IMR-90 (cell line): ENCODE data around the gene MTCL3.

Experiments
- ATAC-seq: fragments of 200-7000 bp; cut with Tn5 transposase; 2 replicates; pipeline ENCODE4 v1.9.1; 2020; ENCODE audit warnings: low read depth, mild to moderate bottlenecking, moderate library complexity
- BruUV-seq: library from RNA; stranded (reverse); fragments of 400-500 nt; replicated peaks from 2 replicates; lab custom pipeline; 2021; lab: Mats Ljungman, UMichigan
- CTCF ChIA-PET: fragments of 300-600 bp; formaldehyde crosslinking; extraction: SDS; loops from one replicate; lab custom pipeline; 2021; ENCODE audit warnings: antibody characterized with exemption; lab: Yijun Ruan, JAX
- POLR2A ChIA-PET: fragments of 300-600 bp; sonication (Branson Sonifier 250); formaldehyde crosslinking; loops from one replicate; lab custom pipeline; 2022; ENCODE audit warnings: antibody characterized with exemption; ENCODE audit not compliant: unreplicated experiment; lab: Charles Lee
- DNase-seq: peaks from one replicate; pipeline ENCODE4 v3.0.0; 2013
- H2AFZ ChIP-seq: replicated peaks from 2 replicates; pipeline ENCODE3; 2013; ENCODE audit warnings: low read length, mild to moderate bottlenecking; ENCODE audit not compliant: poor library complexity
- H2AK5ac ChIP-seq: 2 replicates; pipeline ENCODE4 v1.6.1; 2013; ENCODE audit warnings: low read depth, low read length, inconsistent platforms
- H2AK9ac ChIP-seq: replicated peaks from 2 replicates; pipeline ENCODE3; 2013; ENCODE audit warnings: mild to moderate bottlenecking, low read depth, low read length, moderate library complexity; ENCODE audit not compliant: poor library complexity
- H2BK120ac ChIP-seq: 2 replicates; pipeline ENCODE4 v1.6.1; 2013; ENCODE audit warnings: low read depth, low read length, inconsistent platforms
- H2BK15ac ChIP-seq: 3 replicates; pipeline ENCODE4 v1.6.1; 2013; ENCODE audit warnings: low read depth, low read length, inconsistent platforms
- H2BK20ac ChIP-seq: 2 replicates; pipeline ENCODE4 v1.6.1; 2013; ENCODE audit warnings: low read depth, mild to moderate bottlenecking, inconsistent platforms, low read length, moderate library complexity
- H2BK5ac ChIP-seq: 2 replicates; pipeline ENCODE4 v1.6.1; 2013; ENCODE audit warnings: mild to moderate bottlenecking, low read depth, low read length, inconsistent platforms; ENCODE audit not compliant: poor library complexity, severe bottlenecking
- H3K14ac ChIP-seq: replicated peaks from 2 replicates; pipeline ENCODE4 v1.6.1; 2013; ENCODE audit warnings: low read depth, low read length, inconsistent platforms
- H3K18ac ChIP-seq: 2 replicates; pipeline ENCODE4 v1.6.1; 2013; ENCODE audit warnings: low read depth, low read length, control low read depth
- H3K23ac ChIP-seq: 2 replicates; pipeline ENCODE4 v1.6.1; 2013; ENCODE audit warnings: low read depth, low read length, inconsistent platforms
- H3K27ac ChIP-seq: 2 replicates; pipeline ENCODE4 v1.5.1; 2013; ENCODE audit warnings: mild to moderate bottlenecking, control low read depth, low read length; ENCODE audit not compliant: insufficient read depth
- H3K27me3 ChIP-seq: 2 replicates; pipeline ENCODE4 v1.6.1; 2013; ENCODE audit warnings: low read length; ENCODE audit not compliant: control insufficient read depth, insufficient read depth
- H3K36me3 ChIP-seq: 2 replicates; pipeline ENCODE4 v1.6.1; 2013; ENCODE audit warnings: low read length, mixed read lengths; ENCODE audit not compliant: control insufficient read depth, insufficient read depth
- H3K4ac ChIP-seq: 2 replicates; pipeline ENCODE4 v1.6.1; 2013; ENCODE audit warnings: low read depth, low read length, inconsistent platforms
- H3K4me1 ChIP-seq: 2 replicates; pipeline ENCODE4 v1.6.1; 2013; ENCODE audit warnings: low read length, mixed read lengths; ENCODE audit not compliant: control insufficient read depth, insufficient read depth
- H3K4me2 ChIP-seq: 2 replicates; pipeline ENCODE4 v1.6.1; 2013; ENCODE audit warnings: low read depth, mild to moderate bottlenecking, control low read depth, low read length, moderate library complexity
- H3K4me3 ChIP-seq: 2 replicates; pipeline ENCODE4 v1.5.1; 2013; ENCODE audit warnings: low read depth, mild to moderate bottlenecking, control low read depth, low read length, moderate library complexity; ENCODE audit not compliant: insufficient read depth
- H3K56ac ChIP-seq: 2 replicates; pipeline ENCODE4 v1.6.1; 2013; ENCODE audit warnings: low read length, inconsistent platforms; ENCODE audit not compliant: insufficient read depth; ENCODE audit errors: extremely low read depth
- H3K79me1 ChIP-seq, 2 experiments: 2 replicates each; pipeline ENCODE4 v1.6.1; 2013; ENCODE audit warnings: low read length in 2 of 2, inconsistent platforms in 1 of 2, low read depth in 1 of 2
- H3K9ac ChIP-seq: 2 replicates; pipeline ENCODE4 v1.6.1; 2013; ENCODE audit warnings: low read depth, low read length, control low read depth
- H3K9me1 ChIP-seq: 2 replicates; pipeline ENCODE4 v1.6.1; 2013; ENCODE audit warnings: low read length, inconsistent platforms; ENCODE audit not compliant: insufficient read depth
- H3K9me3 ChIP-seq: 2 replicates; pipeline ENCODE4 v1.6.1; 2013; ENCODE audit warnings: low read length; ENCODE audit not compliant: control insufficient read depth, insufficient read depth
- H4K20me1 ChIP-seq: 2 replicates; pipeline ENCODE4 v1.6.1; 2013; ENCODE audit warnings: low read length, inconsistent platforms; ENCODE audit not compliant: insufficient read depth
- H4K5ac ChIP-seq: 2 replicates; pipeline ENCODE4 v1.6.1; 2013; ENCODE audit warnings: mild to moderate bottlenecking, low read depth, low read length, control low read depth
- H4K8ac ChIP-seq, 2 experiments: 2 replicates each; pipeline ENCODE4 v1.6.1; 2013; ENCODE audit warnings: low read depth in 2 of 2, low read length in 2 of 2, control low read depth in 1 of 2, inconsistent platforms in 1 of 2
- H4K91ac ChIP-seq: 2 replicates; pipeline ENCODE4 v1.6.1; 2013; ENCODE audit warnings: low read depth, low read length, inconsistent platforms; ENCODE audit not compliant: insufficient read depth
- MAZ ChIP-seq: IDR thresholded peaks from 2 replicates; pipeline ENCODE4 v1.6.1; 2012; ENCODE audit warnings: low read depth, mild to moderate bottlenecking, low read length, improper control_type of control experiment, moderate library complexity, borderline replicate concordance
- MXI1 ChIP-seq: IDR thresholded peaks from 2 replicates; pipeline ENCODE4 v1.6.1; 2012; ENCODE audit warnings: low read depth, mild to moderate bottlenecking, low read length, moderate library complexity, borderline replicate concordance
- NFE2L2 ChIP-seq: fragments of 150-350 bp; IDR thresholded peaks from 2 replicates; pipeline ENCODE4 v1.6.1; 2016; ENCODE audit warnings: low read depth, mild to moderate bottlenecking, low read length
- WGBS, 2 experiments: methylation state at CpG; one replicate each; pipeline versions ENCODE4 v1.1.5 to v1.1.7; 2013; ENCODE audit warnings: missing lambda C conversion rate in 2 of 2; ENCODE audit not compliant: insufficient read length in 1 of 2; ENCODE audit errors: extremely low coverage in 2 of 2; 5-methylcytosine and 5-hydroxymethylcytosine counted together
- dilution Hi-C: fragments of 300-500 bp; cut with HindIII; formaldehyde crosslinking; loops from one replicate; pipeline ENCODE4 v1.14.3; 2018; ENCODE audit warnings: low sequenced_read_pairs; ENCODE audit not compliant: unreplicated experiment
- in situ Hi-C: fragments of 300-500 bp; cut with MboI; formaldehyde crosslinking; loops from 3 replicates; pipeline ENCODE4 v1.14.3; 2019; ENCODE audit warnings: low sequenced_read_pairs, inconsistent platforms, mixed read lengths
- intact Hi-C: fragments of 100-400 bp; cut with micrococcal nuclease; formaldehyde crosslinking; loops from 2 replicates; pipeline ENCODE4 v1.10.0; 2022

Gene MTCL3

GRCh38 chr6:127515794-127516661 is 3.1 kb downstream of the MTCL3 start:
- Histone ChIP-seq H3K9me1 (peaks cover 4% of the 10 kb centered on the region; the same call in 1 of the 2 replicates), H3K9me3 (no peaks in the 10 kb centered on the region), H3K27me3 (0 out of 2 replicates have a peak, but pooled peaks cover 3% of the 10 kb centered on the region), H2BK20ac (no peak overlapping the region), H2BK5ac (no peak overlapping the region), H3K36me3 (no peaks in the 10 kb centered on the region), H2AK9ac (no peak overlapping the region), H3K56ac (no peak overlapping the region), H3K9ac (0 out of 2 replicates have a peak overlapping the region, but pooled peaks have one; percentile 9), H4K20me1 (no peaks in the 10 kb centered on the region), H3K23ac (no peak overlapping the region), H3K4me2 (peak overlapping the region; percentile 97), H4K5ac (no peak overlapping the region), H2BK15ac (no peak overlapping the region), H3K4me1 (peaks cover 5% of the 10 kb centered on the region; the same call in 1 of the 2 replicates), H4K91ac (no peak overlapping the region), H3K14ac (no peak overlapping the region), H3K27ac (0 out of 2 replicates have a peak overlapping the region, but pooled peaks have one; percentile 29), H3K79me1 (0 out of 4 replicates have a peak, but pooled peaks cover 0 to 8% of the 10 kb centered on the region in 2 experiments), H2BK120ac (no peak overlapping the region), H2AFZ (peak overlapping the region; percentile 96), H2AK5ac (no peak overlapping the region), H3K18ac (no peak overlapping the region), H4K8ac (no peak overlapping the region), H3K4ac (no peak overlapping the region), H3K4me3 (peak overlapping the region; percentile 74)
- in situ Hi-C loops (no loop called here), intact Hi-C loops (loop anchor here (2.0 to 5.0 kb wide), 3 partner anchors 34 to 214 kb away; no protein-coding TSS in a partner anchor), dilution Hi-C loops (no loop called here)
- 0% methylated on average over 16 of the region's 76 CpGs; no CpG with 5 or more reads in 1 of the 2 experiments for WGBS, 2 experiments
- TF ChIP-seq NFE2L2 = no peak
- TF ChIP-seq MXI1 = peak; percentile 73
- TF ChIP-seq MAZ = 0 out of 2 replicates have a peak, but pooled peaks have one; percentile 61
- POLR2A ChIA-PET = interaction anchor here (0.6 kb wide), 1 partner anchor 50 kb away, joined by 35 read pairs; no protein-coding TSS in a partner anchor
- CTCF ChIA-PET = interaction anchor here (0.5 to 3.2 kb wide), 35 partner anchors 11 to 1980 kb away, joined by 3 to 26 read pairs (median 5); partner anchors contain the start of gene KIAA0408
- BruUV-seq = no TSS peak
- DNase-seq (peak; percentile 55), ATAC-seq (peak; percentile 78)
